ENCODE measurements around the gene SLC35G3.
"Not testable (repeated sequence)": the region's sequence is repeated elsewhere in the genome, so short reads cannot be mapped to it uniquely, and the experiment has no call there.

The SLC35G3 gene

DNA sequence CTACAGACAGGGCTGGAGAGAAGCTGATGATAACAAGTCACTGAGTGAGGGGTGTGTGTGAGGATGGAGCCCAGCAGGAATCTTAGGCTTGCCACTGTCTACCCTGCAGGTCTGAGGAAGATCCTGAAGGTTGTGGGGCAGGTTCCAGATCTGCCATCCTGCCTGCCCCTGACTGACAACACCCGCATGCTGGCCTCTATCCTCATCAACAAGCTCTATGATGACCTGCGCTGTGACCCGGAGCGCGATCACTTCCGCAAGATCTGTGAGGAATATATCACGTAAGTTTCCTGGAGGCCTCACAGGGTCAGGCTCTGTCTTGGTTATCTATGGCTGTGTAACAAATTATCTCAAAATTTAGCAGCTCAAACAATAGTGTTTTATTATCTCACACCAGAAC is 30.3 kb downstream of the SLC35G3 start:
- no peak for DNase-seq

DNA sequence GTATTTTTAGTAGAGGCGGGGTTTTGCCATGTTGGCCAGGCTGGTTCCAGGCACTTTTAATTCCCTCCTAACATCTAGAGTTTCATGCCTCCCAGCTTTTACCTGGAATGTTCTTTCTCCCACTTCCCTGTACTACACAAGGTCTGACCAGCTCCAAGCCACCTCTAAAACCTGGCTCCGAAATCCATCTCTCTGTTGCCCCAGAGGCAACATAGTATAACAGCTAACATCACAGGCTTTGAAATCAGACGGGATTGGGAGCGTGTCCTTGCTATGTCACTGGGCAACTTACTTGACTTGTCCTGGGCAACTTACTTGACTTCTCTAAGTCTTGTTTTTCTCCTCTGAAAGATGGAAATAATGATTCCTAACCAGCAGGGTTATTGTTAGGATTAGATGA is 31.4 kb downstream of the SLC35G3 start:
- no peak for DNase-seq

DNA sequence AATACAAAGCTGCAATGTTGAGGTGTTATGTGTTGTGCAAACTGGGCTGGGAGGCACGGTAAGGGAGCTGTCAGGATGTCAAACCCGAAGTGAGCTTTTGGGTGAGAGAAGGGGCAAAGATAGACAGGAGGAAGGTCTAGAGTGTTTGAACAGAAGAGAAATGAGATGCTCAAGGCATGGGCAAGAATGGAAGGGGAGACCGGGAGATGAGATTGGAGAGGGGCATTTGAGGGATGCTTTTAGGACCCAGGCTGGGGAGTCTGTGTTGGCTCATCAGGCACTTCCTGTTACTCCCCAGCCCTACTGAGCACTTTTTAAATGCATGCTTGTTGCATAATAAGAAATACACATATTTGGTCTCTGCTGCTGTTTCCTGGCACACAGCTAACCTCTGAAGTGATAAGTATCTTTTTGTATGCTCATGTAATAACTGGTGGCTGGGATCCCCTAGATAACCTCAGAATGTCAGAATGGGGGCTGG is 32.9 kb downstream of the SLC35G3 start:
- DNase-seq = peak in 3 of 5 experiments; percentile 14 to 86 (median 53)

DNA sequence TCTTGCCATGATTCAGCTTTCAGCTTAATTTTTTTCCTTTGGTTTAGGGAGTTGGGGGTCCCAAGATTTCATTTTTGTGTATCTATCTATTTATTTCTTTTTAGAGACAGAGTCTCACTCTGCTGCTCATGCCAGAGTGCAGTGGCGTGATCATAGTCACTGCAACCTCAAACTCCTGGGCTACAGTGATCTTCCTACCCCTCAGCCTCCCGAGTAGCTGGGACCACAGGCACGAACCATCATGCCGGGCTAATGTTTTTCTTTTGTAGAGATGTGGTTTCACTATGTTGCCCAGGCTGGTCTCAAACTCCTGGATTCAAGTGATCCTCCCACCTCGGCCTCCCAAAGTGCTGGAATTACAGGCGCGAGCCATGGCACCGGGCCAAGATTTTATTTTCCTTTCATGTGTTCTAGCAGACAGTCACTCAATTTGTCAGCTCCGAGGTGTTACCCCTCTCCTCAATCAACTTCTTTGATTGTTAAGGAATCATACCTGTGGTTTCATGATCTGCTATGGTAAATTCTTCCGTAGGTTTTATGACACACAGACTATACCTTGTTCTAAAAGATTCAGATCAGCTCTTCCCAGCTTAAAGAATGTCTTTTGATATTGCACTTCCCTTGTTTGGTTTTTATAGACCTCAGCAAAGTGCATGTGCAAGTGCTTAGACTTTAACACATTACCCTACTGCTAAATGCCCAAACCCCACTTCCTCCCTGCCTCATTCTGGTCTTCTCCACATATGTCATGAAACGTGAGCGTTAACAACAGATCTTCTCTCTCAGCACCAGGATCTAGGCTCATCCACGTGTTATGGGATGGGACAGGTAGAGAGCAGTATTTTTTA is 33.6 kb downstream of the SLC35G3 start:
- DNase-seq = peak in 3 of 5 experiments; percentile 18 to 75 (median 68)

DNA sequence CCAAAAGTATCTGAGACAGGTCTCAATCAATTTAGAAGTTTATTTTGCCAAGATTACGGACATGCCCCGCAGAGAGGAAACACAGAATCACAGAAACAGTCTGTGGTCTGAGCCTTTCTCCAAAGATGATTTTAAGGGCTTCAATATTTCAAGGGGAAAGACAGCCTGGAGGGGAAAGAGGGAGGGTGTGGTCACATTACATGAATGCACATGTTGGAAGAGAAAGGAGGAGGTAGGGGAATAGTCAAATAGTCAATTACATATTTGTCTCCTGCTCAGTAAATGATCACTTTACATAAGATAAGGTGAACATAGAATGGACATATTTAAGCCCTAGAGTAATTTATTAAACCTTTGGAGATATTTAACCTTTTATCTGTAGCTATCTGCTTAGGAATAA is 34.3 kb downstream of the SLC35G3 start:
- no peak for DNase-seq

DNA sequence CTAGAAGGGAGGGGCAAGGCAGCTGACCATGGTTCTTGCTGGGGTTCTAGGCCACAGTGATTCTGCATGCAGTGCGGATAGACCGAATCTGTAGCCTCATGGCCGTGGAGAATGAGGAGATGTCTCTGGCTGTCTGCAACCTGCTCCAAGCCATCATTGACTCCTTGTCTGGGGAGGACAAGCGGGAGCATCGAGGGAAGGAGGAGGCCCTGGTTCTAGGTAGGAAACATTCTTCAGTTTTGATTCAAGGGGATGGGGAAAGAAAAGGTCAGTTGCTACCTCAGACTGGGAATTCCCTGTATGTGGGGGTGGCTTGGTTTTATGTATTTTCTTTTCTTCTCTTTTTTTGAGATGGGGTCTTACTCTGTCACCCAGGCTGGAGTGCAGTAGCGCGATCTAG is 38.9 kb downstream of the SLC35G3 start:
- no peak for DNase-seq

DNA sequence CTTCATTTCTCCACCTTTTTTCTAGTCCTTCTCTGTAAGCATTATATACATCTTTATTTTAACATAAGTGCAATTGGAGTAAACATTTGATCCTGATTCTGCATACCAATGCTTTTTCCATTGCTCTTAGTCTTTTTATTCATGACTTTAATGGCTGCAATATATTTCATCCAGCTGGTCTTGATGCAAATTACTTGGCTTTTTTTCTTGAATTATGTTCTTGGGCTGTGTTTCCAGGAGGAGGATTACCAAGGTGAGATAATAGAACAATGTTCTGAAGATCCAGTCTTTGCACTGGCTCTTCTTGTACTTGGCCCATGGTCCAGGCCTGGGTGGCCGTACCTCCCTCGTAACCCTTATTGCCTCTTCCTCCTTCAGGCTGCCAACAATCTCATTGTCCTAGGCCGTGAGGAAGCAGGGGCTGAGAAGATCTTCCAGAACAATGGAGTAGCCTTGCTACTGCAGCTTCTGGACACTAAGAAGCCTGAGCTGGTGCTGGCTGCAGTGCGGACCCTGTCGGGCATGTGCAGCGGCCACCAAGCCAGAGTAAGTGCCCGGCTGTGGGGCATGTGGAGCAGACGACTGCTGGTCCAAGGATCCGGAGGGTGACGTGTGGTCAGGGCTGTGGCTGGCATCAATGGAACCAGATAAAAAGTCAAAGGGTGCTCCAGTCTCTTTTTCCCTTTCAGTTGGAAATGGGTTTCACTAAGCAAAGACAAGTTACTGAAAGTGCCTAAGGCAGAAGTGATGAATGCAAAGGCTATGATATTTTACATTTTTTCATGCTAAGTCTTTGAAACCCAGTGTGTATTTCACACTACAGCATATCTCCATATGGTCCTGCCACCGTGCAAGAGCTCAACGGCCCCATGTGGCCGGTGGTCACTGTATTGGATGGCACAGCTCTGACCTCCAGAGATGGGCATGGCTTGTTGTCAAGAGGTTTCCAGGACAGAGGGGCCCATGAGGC is 39.7 kb downstream of the SLC35G3 start:
- no peak for DNase-seq

DNA sequence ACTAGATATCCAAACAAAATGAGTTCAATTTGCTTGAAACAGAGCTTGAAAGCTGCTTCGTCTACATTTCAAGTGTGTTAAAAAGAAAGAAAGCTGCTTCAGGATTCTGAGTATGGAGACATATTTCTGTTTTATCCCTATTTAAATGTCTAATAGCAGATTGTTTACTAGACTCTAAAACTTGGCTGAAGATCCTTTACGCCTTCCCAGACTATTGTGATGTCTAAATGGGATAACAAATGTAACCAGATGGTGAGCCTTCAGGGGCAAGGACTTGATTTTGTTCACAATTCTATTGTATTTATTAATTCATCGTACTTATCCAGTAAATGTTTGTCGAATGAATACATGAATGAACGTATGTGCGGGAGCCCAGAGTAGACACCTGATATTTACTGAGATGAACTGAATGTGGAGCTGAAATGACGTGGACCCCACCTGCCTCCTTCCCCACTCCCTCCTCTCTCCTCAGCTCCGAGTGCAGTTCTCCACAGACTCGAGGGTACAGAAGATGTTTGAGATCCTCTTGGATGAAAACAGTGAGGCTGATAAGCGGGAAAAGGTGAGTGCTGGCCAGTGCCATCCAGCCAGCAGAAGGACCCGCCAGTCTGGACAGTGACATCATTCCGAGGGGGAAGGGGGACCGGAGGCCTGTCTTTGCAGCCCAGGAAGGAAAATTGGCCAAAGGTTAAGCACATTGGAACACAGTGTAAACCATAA is 41.6 kb downstream of the SLC35G3 start:
- no peak for DNase-seq

DNA sequence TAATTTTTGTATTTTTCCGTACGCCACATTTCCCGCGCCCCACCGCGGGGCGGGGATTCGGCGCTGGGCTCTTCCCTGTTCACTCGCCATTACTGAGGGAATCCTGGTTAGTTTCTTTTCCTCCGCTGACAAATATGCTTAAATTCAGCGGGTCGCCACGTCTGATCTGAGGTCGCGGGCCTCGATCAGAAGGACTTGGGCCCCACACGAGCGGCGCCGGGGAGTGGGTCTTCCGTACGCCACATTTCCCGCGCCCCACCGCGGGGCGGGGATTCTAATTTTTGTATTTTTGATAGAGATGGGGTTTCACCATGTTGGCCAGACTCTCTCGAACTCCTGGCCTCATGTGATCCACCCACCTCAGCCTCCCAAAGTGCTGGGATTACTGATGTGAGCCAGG is 43.1 kb downstream of the SLC35G3 start:
- not testable (repeated sequence) for DNase-seq

DNA sequence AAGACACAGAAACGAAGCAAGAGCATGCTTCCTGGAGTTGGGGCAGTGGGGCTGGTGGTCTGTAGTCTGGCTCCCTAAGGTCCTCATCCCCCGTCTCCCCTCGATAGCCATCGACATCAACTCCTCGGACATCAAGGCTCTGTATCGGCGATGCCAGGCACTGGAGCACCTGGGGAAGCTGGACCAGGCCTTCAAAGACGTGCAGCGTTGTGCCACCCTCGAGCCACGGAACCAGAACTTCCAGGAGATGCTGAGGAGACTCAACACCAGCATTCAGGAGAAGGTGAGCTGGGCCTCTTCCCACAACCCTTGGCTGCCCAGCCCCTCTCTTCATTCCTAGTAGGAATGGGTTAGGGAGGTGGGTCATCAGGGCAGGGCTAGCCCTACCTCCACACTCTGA is 44.3 kb downstream of the SLC35G3 start:
- DNase-seq = no peak

DNA sequence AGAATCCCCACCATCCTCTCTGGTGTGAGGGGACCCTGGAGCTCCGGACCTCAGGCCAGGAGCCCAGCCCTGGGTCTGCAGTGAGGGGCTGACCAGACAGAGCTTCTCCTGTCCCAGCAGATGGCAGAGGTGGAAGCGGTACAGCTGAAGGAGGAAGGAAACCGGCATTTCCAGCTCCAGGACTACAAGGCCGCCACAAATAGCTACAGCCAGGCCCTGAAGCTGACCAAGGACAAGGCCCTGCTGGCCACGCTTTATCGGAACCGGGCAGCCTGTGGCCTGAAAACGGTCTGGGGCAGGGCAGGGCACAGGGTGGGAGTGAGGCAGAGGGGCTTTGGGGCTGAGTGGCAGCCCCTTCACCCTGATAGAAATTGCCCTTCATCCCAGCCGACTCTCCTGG is 46.0 kb downstream of the SLC35G3 start:
- no peak for DNase-seq

DNA sequence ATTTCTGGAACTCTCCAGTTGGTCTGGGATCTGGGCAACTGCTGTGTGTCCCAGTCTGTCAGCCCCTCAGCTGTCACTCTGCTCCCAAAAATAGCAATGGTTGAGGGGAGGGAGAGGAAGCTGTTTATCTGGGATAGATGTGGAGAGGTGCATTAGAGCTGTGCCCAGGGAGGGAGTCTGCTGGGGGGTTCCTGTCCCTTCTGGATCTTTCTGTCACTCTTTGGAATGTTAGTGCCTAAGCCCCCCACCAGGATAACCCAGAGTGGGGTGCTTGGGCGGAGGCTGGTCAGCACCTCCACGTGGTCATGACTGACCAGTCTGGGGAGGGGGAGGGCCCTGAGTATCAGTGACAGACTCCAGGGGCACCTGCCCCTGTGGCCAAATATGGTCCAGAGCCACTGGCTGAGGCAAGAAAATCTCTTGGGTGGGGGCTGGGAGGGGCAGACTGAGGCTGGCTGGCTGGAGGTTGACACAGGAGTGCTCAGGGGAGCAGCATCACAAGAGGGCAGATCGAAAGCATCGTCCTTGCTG is 46.8 kb downstream of the SLC35G3 start, which contains the start of gene UNC45B:
UNC45B (plus strand) TSS at position 443 of the 531 bp plus-strand sequence. CDS start 447 bp downstream, outside the sequence.
- no peak for DNase-seq

DNA sequence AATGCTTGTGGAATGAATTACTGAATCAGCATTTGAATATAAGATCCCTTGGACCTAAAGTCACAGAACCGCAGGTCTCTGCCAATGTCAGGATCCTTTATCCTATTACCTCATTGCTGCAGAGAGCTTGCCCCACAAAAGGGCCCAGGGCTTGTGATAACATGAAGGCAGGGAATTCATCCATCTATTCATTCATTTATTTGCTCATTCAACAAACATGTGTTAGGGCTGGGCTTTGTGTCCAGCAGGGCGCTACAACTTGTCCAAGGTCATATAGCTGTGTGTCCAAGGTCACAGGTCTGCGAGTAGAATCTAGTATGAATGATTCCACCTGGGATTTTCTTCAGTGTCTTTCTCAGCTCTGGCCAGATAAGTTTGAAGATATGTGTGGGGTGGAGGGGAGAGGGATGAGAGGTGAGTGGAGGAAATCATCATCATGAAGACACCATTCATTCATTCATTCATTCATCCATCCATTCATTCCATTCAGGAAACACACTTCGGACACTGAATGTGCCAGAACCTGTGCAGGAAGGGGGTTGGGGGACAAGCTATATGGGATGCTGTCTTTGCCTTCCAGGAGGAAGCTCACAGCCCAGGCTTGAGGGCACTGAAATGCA is 47.9 kb downstream of the SLC35G3 start:
- DNase-seq = no peak

DNA sequence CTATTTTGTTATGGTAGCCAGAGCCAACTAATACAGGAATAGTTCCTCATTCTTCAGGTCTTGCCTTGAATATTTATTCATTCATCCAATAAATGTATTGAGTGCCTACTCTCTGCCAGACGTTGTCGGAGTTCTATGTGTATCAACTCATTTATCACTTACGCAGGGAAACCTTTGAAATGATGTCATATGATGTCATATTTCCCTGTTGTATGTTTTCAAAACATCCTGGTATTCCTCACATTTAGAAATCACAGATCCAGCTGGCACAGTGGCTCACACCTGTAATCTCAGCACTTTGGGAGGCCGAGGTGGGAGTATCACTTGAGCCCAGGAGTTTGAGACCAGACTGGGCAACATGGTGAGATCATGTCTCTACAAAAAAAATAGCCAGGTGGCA is 49.4 kb downstream of the SLC35G3 start:
- DNase-seq = no peak
